ENCODE measurements around the gene MTMR12.
"Not testable (repeated sequence)": the region's sequence is repeated elsewhere in the genome, so short reads cannot be mapped to it uniquely, and the experiment has no call there.

The MTMR12 gene

GRCh38 chr5:32322882-32323281 lies 10.1 kb upstream of the MTMR12 start:
- H3K4me1 ChIP-seq (ENCODE audit: control insufficient read depth, low read depth, low read length), result no peaks in the 10 kb centered on the region
- H3K9ac ChIP-seq (ENCODE audit: low read length), result no peak overlapping the region
- no peak overlapping the region for H3K4me3 ChIP-seq (ENCODE audit: low read length)

DNA sequence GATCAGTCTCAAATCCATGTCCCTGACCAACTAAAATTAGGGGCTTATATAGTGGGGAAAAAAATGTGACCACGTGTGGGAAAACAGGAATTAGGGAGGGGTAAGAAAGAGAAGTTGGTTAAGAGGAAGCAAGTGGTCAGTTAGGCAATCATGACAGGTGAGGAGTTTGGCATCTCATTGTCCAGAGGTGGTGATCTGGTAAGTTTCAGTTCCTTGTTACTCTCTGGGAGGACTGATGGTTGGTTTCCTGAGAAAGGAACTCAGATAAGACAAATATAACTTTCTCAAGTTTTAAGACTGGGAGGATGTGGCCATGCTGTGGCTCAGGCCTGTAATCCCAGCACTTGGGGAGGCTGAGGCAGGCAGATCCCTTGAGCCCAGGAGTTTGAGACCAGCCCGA lies 9.0 kb upstream of the MTMR12 start:
- not testable (repeated sequence) for H3K27me3 ChIP-seq (ENCODE audit: control insufficient read depth, insufficient read depth, low read length); H3K9me3 ChIP-seq (ENCODE audit: control insufficient read depth, low read depth, low read length); H3K27ac ChIP-seq (ENCODE audit: low read length); H3K9ac ChIP-seq (ENCODE audit: low read length); H3K4me1 ChIP-seq (ENCODE audit: control insufficient read depth, low read depth, low read length); H3K36me3 ChIP-seq (ENCODE audit: control insufficient read depth, low read depth, low read length); H3K4me3 ChIP-seq (ENCODE audit: low read length)

More at GRCh38 chr5:32322882-32323281, 10.1 kb upstream of the MTMR12 start:
- no peaks in the 10 kb centered on the region for H3K27me3 ChIP-seq (ENCODE audit: control insufficient read depth, insufficient read depth, low read length)
- no peaks in the 10 kb centered on the region for H3K36me3 ChIP-seq (ENCODE audit: control insufficient read depth, low read depth, low read length)
- H3K9me3 ChIP-seq (ENCODE audit: control insufficient read depth, low read depth, low read length), result no peaks in the 10 kb centered on the region
- no peak overlapping the region for H3K27ac ChIP-seq (ENCODE audit: low read length)

- no peaks in the 10 kb centered on the region for H3K36me3 ChIP-seq (ENCODE audit: control insufficient read depth, low read depth, low read length)
- no peaks in the 10 kb centered on the region for H3K27me3 ChIP-seq (ENCODE audit: control insufficient read depth, insufficient read depth, low read length)
- H3K27ac ChIP-seq (ENCODE audit: low read length), result no peak overlapping the region
- no peaks in the 10 kb centered on the region for H3K4me1 ChIP-seq (ENCODE audit: control insufficient read depth, low read depth, low read length)
- H3K9ac ChIP-seq (ENCODE audit: low read length), result no peak overlapping the region
- H3K9me3 ChIP-seq (ENCODE audit: control insufficient read depth, low read depth, low read length), result no peaks in the 10 kb centered on the region
- no peak overlapping the region for H3K4me3 ChIP-seq (ENCODE audit: low read length)
Observed at GRCh38 chr5:32320576-32320975, 7.8 kb upstream of the MTMR12 start.

GRCh38 chr5:32319926-32320543 lies 7.3 kb upstream of the MTMR12 start:
- no peaks in the 10 kb centered on the region for H3K4me1 ChIP-seq (ENCODE audit: control insufficient read depth, low read depth, low read length)
- H3K36me3 ChIP-seq (ENCODE audit: control insufficient read depth, low read depth, low read length), result no peaks in the 10 kb centered on the region
- no peak overlapping the region for H3K4me3 ChIP-seq (ENCODE audit: low read length)
- no peak overlapping the region for H3K9ac ChIP-seq (ENCODE audit: low read length)
- H3K9me3 ChIP-seq (ENCODE audit: control insufficient read depth, low read depth, low read length), result no peaks in the 10 kb centered on the region
- H3K27me3 ChIP-seq (ENCODE audit: control insufficient read depth, insufficient read depth, low read length), result no peaks in the 10 kb centered on the region
- H3K27ac ChIP-seq (ENCODE audit: low read length), result no peak overlapping the region

- no peaks in the 10 kb centered on the region for H3K4me1 ChIP-seq (ENCODE audit: control insufficient read depth, low read depth, low read length)
- H3K27ac ChIP-seq (ENCODE audit: low read length), result no peak overlapping the region
- no peaks in the 10 kb centered on the region for H3K27me3 ChIP-seq (ENCODE audit: control insufficient read depth, insufficient read depth, low read length)
- H3K36me3 ChIP-seq (ENCODE audit: control insufficient read depth, low read depth, low read length), result no peaks in the 10 kb centered on the region
- no peak overlapping the region for H3K4me3 ChIP-seq (ENCODE audit: low read length)
- no peaks in the 10 kb centered on the region for H3K9me3 ChIP-seq (ENCODE audit: control insufficient read depth, low read depth, low read length)
- H3K9ac ChIP-seq (ENCODE audit: low read length), result no peak overlapping the region
Observed at GRCh38 chr5:32319392-32319791, 6.7 kb upstream of the MTMR12 start.

DNA sequence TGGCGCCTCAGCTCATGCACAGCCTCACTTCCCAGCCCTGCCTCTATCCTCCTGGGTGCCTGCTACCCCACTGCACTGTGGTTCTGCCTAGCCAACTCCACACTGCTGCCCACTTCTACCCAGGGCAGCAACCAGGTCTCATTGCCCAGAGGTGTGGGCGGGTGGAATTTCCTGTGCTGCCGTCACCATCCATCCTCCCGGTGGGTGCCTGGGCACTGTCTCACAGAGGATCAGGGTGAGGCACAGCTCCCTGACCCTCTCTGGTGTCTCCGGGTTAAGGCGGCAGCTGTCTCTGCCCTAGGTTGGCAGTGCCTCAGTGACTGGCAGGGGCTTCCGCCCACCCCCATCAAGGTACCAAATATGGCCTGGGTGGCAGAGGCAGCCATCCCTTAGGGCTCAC lies 4.3 kb upstream of the MTMR12 start:
- H3K27me3 ChIP-seq (ENCODE audit: control insufficient read depth, insufficient read depth, low read length), result no peaks in the 10 kb centered on the region
- no peaks in the 10 kb centered on the region for H3K9me3 ChIP-seq (ENCODE audit: control insufficient read depth, low read depth, low read length)
- H3K36me3 ChIP-seq (ENCODE audit: control insufficient read depth, low read depth, low read length), result no peaks in the 10 kb centered on the region
- H3K4me3 ChIP-seq (ENCODE audit: low read length), result no peak overlapping the region
- no peak overlapping the region for H3K27ac ChIP-seq (ENCODE audit: low read length)
- H3K9ac ChIP-seq (ENCODE audit: low read length), result no peak overlapping the region
- H3K4me1 ChIP-seq (ENCODE audit: control insufficient read depth, low read depth, low read length), result no peaks in the 10 kb centered on the region

DNA sequence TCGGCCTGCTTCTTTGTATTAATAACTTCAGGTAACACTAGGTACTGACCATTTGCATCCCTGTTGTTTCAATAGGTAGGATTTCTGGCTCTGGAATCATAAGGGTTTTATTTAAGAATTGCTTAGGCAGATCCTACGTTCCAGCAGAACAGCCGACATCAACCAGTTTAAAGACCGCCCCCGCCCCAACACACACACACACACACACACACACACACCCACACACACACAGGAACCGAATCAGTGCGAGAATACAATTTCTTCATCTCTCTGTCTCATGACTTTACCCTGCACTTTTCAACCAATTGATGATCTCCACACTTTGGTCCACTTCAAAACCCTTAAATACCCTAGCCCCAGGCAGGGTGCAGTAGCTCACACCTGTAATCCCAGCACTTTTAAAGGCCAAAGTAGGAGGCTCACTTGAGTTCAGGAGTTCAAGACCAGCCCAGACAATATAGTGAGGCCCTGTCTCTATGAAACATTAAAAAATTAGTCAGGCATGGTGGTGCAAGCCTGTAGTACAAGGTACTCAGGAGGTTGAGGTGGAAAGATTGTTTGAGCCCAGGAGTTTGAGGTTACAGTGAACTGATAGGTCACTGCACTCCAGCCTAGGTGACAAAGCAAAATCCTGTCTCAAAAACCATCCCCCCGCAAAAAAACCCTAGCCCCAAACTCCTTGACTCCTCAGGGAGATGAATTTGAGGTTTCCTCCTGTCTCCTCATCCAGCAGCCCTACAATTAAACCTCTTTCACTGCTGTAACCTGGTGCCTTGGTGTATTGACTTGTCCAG lies 2.7 kb upstream of the MTMR12 start:
- Histone ChIP-seq H3K9ac (ENCODE audit: low read length) (no peak overlapping the region), H3K4me3 (ENCODE audit: low read length) (no peak overlapping the region), H3K36me3 (ENCODE audit: control insufficient read depth, low read depth, low read length) (no peaks in the 10 kb centered on the region), H3K4me1 (ENCODE audit: control insufficient read depth, low read depth, low read length) (peaks cover 10% of the 10 kb centered on the region), H3K9me3 (ENCODE audit: control insufficient read depth, low read depth, low read length) (no peaks in the 10 kb centered on the region), H3K27ac (ENCODE audit: low read length) (no peak overlapping the region), H3K27me3 (ENCODE audit: control insufficient read depth, insufficient read depth, low read length) (no peaks in the 10 kb centered on the region)

DNA sequence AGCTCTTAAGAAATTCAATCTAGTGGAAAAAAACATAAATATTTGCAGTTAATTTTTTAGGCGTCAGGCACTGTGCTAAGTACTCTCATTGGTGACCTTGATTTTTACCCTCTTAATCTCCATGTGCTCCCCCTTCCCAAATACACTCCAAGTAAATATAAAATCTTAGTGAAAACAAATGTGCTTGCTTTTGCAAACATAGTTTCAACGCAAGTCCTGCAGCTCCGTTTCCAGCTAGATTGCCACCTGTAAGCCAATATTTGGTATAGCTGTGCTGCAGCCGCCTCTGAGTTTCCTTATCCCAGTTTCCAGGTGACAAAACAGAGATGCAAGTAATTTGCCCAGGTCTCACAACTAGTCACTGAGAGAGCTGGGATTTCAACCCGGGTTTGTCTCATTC lies 1.9 kb upstream of the MTMR12 start:
- H3K9ac ChIP-seq (ENCODE audit: low read length), result no peak overlapping the region
- peaks cover 10% of the 10 kb centered on the region for H3K4me1 ChIP-seq (ENCODE audit: control insufficient read depth, low read depth, low read length)

GRCh38 chr5:32314152-32314488 lies 1.4 kb upstream of the MTMR12 start:
- not testable (repeated sequence) for H3K4me3 ChIP-seq (ENCODE audit: low read length); H3K36me3 ChIP-seq (ENCODE audit: control insufficient read depth, low read depth, low read length); H3K9me3 ChIP-seq (ENCODE audit: control insufficient read depth, low read depth, low read length); H3K27ac ChIP-seq (ENCODE audit: low read length); H3K27me3 ChIP-seq (ENCODE audit: control insufficient read depth, insufficient read depth, low read length); H3K9ac ChIP-seq (ENCODE audit: low read length)
- peaks cover 10% of the 10 kb centered on the region for H3K4me1 ChIP-seq (ENCODE audit: control insufficient read depth, low read depth, low read length)

More for the DNA sequence above, 1.9 kb upstream of the MTMR12 start:
- no peaks in the 10 kb centered on the region for H3K27me3 ChIP-seq (ENCODE audit: control insufficient read depth, insufficient read depth, low read length)
- H3K36me3 ChIP-seq (ENCODE audit: control insufficient read depth, low read depth, low read length), result no peaks in the 10 kb centered on the region
- H3K4me3 ChIP-seq (ENCODE audit: low read length), result no peak overlapping the region
- no peaks in the 10 kb centered on the region for H3K9me3 ChIP-seq (ENCODE audit: control insufficient read depth, low read depth, low read length)
- H3K27ac ChIP-seq (ENCODE audit: low read length), result no peak overlapping the region

GRCh38 chr5:32312197-32312594 lies 543 bp downstream of the MTMR12 start:
- Histone ChIP-seq H3K9me3 (ENCODE audit: control insufficient read depth, low read depth, low read length) (no peaks in the 10 kb centered on the region), H3K9ac (ENCODE audit: low read length) (peak overlapping the region; percentile 77), H3K27me3 (ENCODE audit: control insufficient read depth, insufficient read depth, low read length) (no peaks in the 10 kb centered on the region), H3K4me3 (ENCODE audit: low read length) (peak overlapping the region; percentile 82), H3K36me3 (ENCODE audit: control insufficient read depth, low read depth, low read length) (no peaks in the 10 kb centered on the region), H3K27ac (ENCODE audit: low read length) (no peak overlapping the region), H3K4me1 (ENCODE audit: control insufficient read depth, low read depth, low read length) (peaks cover 10% of the 10 kb centered on the region)

DNA sequence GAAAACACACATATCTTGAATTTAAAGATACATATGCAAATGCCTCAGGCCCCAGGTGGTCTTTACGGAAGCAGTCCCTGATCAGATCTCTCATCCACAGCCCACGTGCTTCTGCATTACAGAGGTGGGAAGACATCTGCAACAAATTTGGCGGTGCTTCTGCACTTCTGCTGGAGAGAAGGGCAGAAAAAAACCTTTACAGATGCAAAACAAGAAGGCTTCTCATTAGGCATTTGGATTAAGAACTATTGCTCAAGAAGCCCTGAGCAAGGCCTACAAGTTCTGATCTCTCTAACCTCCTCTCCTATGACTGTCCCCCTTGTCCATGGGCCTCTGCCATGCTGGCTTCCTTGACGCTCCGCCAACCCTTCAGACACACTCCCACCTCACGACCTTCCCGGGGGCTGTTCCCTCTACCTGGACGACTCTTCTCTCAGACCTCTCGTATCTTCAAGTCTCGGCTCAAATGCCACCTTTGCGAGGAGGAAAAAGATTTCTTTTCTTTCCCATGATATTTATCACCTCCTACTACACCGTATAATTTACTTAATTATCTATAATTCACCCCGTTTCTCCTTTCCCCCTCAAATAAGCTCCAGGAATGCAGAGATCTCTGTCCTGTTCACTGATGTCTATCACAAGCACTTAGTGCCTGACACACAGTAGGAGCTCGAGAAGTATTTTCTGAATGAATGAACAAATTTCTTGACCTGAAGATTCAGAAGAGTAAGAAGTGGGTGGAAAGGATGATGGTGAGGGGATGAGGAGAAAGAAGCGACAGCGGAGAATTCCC lies 1.1 kb downstream of the MTMR12 start:
- no peaks in the 10 kb centered on the region for H3K27me3 ChIP-seq (ENCODE audit: control insufficient read depth, insufficient read depth, low read length)
- H3K9ac ChIP-seq (ENCODE audit: low read length), result peak overlapping the region; percentile 77
- H3K36me3 ChIP-seq (ENCODE audit: control insufficient read depth, low read depth, low read length), result no peaks in the 10 kb centered on the region
- H3K27ac ChIP-seq (ENCODE audit: low read length), result no peak overlapping the region
- H3K4me1 ChIP-seq (ENCODE audit: control insufficient read depth, low read depth, low read length), result peaks cover 10% of the 10 kb centered on the region
- peak overlapping the region; percentile 82 for H3K4me3 ChIP-seq (ENCODE audit: low read length)
- H3K9me3 ChIP-seq (ENCODE audit: control insufficient read depth, low read depth, low read length), result no peaks in the 10 kb centered on the region

Data from iPS-18a (cell line).